Esophagus squamous epithelium (tissue), 4 donors: ENCODE data around the gene TCTN2.

Experiments used
- POLR2A ChIP-seq, 4 donors: fragments of 450-650 bp; IDR thresholded peaks; one replicate each; pipeline ENCODE4 v1.6.1; 2017; ENCODE audit warnings: antibody characterized with exemption in 4 of 4, mild to moderate bottlenecking in 4 of 4, moderate library complexity in 3 of 4
- TF ChIP-seq, protein P1 (sequence below), 6 experiments: fragments of 450-650 bp in 4 of 6; fragments of 200-600 bp in 2 of 6; sonication (generic) in 2 of 6; IDR thresholded peaks; one replicate each; pipeline ENCODE4 v1.5.1; 2016 to 2019; ENCODE audit warnings: antibody characterized with exemption in 6 of 6, mild to moderate bottlenecking in 4 of 6, moderate library complexity in 4 of 6

- TF ChIP-seq, protein P1, sequence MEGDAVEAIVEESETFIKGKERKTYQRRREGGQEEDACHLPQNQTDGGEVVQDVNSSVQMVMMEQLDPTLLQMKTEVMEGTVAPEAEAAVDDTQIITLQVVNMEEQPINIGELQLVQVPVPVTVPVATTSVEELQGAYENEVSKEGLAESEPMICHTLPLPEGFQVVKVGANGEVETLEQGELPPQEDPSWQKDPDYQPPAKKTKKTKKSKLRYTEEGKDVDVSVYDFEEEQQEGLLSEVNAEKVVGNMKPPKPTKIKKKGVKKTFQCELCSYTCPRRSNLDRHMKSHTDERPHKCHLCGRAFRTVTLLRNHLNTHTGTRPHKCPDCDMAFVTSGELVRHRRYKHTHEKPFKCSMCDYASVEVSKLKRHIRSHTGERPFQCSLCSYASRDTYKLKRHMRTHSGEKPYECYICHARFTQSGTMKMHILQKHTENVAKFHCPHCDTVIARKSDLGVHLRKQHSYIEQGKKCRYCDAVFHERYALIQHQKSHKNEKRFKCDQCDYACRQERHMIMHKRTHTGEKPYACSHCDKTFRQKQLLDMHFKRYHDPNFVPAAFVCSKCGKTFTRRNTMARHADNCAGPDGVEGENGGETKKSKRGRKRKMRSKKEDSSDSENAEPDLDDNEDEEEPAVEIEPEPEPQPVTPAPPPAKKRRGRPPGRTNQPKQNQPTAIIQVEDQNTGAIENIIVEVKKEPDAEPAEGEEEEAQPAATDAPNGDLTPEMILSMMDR (IDR thresholded peaks at IDR 0.05): no peak
- TF ChIP-seq POLR2A (IDR thresholded peaks at IDR 0.05): no peak
Measured at GRCh38 chr12:123667771-123668170, 3.1 kb upstream of the TCTN2 start.
